Osteocyte (in vitro differentiated cells): ENCODE data around the gene LEMD1. TPM values are rescaled to one million over a fixed set of nuclear protein-coding genes. Genes with fewer than 3 reads are reported as not detected.

Source experiments
- DNase-seq: peaks from one replicate; pipeline ENCODE4 v3.0.0; 2021; ENCODE audit warnings: mixed read lengths; ENCODE audit not compliant: unreplicated experiment; ENCODE audit errors: extremely low spot score
- H3K27ac Mint-ChIP-seq: one replicate; pipeline ENCODE4 v1.8.0; 2021; ENCODE audit warnings: mild to moderate bottlenecking, mixed read lengths; ENCODE audit not compliant: unreplicated experiment
- H3K27me3 Mint-ChIP-seq: one replicate; pipeline ENCODE4 v1.8.0; 2021; ENCODE audit warnings: mixed read lengths; ENCODE audit not compliant: unreplicated experiment
- H3K36me3 Mint-ChIP-seq: one replicate; pipeline ENCODE4 v1.8.0; 2021; ENCODE audit warnings: mixed read lengths; ENCODE audit not compliant: unreplicated experiment
- H3K4me1 Mint-ChIP-seq: one replicate; pipeline ENCODE4 v1.8.0; 2021; ENCODE audit warnings: mixed read lengths; ENCODE audit not compliant: unreplicated experiment
- H3K4me3 Mint-ChIP-seq: one replicate; pipeline ENCODE4 v1.8.0; 2021; ENCODE audit warnings: mild to moderate bottlenecking, moderate library complexity, mixed read lengths; ENCODE audit not compliant: unreplicated experiment
- H3K9me3 Mint-ChIP-seq: one replicate; pipeline ENCODE4 v1.8.0; 2021; ENCODE audit warnings: mixed read lengths; ENCODE audit not compliant: unreplicated experiment
- CTCF ChIP-seq: fragments of 200-600 bp; sonication (generic); IDR thresholded peaks from 2 replicates; pipeline ENCODE4 v1.5.0; 2021; ENCODE audit warnings: antibody characterized with exemption, mild to moderate bottlenecking, moderate library complexity
- total RNA-seq: library from RNA; stranded (reverse); gene quantifications from 2 replicates; pipeline ENCODE4 v1.2.1, GENCODE V29; 2021

The LEMD1 gene
- total RNA-seq, 1 donor from 2014 or later = not detected

GRCh38 chr1:205377355-205377754 lies 44.5 kb downstream of the LEMD1 start:
- no peak for DNase-seq
- H3K4me1 Mint-ChIP-seq = peaks cover 36% of the 10 kb centered on the region
- peaks cover 14% of the 10 kb centered on the region for H3K27me3 Mint-ChIP-seq
- H3K36me3 Mint-ChIP-seq = no peaks in the 10 kb centered on the region
- no peaks in the 10 kb centered on the region for H3K9me3 Mint-ChIP-seq
- H3K4me3 Mint-ChIP-seq = no peak overlapping the region
- no peak for TF ChIP-seq CTCF
- no peak overlapping the region for H3K27ac Mint-ChIP-seq

- no peak for DNase-seq
- H3K4me1 Mint-ChIP-seq = peaks cover 42% of the 10 kb centered on the region
- no peak for TF ChIP-seq CTCF
Measured at GRCh38 chr1:205376739-205377138, 45.1 kb downstream of the LEMD1 start.

GRCh38 chr1:205375835-205376545 lies 45.9 kb downstream of the LEMD1 start:
- H3K27me3 Mint-ChIP-seq = peaks cover 14% of the 10 kb centered on the region
- H3K27ac Mint-ChIP-seq = no peak overlapping the region
- no peaks in the 10 kb centered on the region for H3K36me3 Mint-ChIP-seq
- no peak overlapping the region for H3K4me3 Mint-ChIP-seq
- TF ChIP-seq CTCF = no peak
- peaks cover 43% of the 10 kb centered on the region for H3K4me1 Mint-ChIP-seq
- no peak for DNase-seq
- peaks cover 5% of the 10 kb centered on the region for H3K9me3 Mint-ChIP-seq

More at GRCh38 chr1:205376739-205377138, 45.1 kb downstream of the LEMD1 start:
- no peaks in the 10 kb centered on the region for H3K36me3 Mint-ChIP-seq
- H3K4me3 Mint-ChIP-seq = no peak overlapping the region
- H3K27ac Mint-ChIP-seq = no peak overlapping the region
- peaks cover 14% of the 10 kb centered on the region for H3K27me3 Mint-ChIP-seq
- peaks cover 4% of the 10 kb centered on the region for H3K9me3 Mint-ChIP-seq

GRCh38 chr1:205374210-205375078 lies 47.4 kb downstream of the LEMD1 start:
- Mint-ChIP-seq H3K4me1 (peaks cover 47% of the 10 kb centered on the region), H3K27ac (peak overlapping the region; percentile 23), H3K9me3 (peaks cover 5% of the 10 kb centered on the region), H3K27me3 (peaks cover 14% of the 10 kb centered on the region), H3K4me3 (no peak overlapping the region), H3K36me3 (no peaks in the 10 kb centered on the region)
- DNase-seq = no peak
- TF ChIP-seq CTCF = no peak

- DNase-seq = no peak
- Mint-ChIP-seq H3K27me3 (peaks cover 8% of the 10 kb centered on the region), H3K9me3 (peaks cover 5% of the 10 kb centered on the region), H3K27ac (no peak overlapping the region), H3K4me3 (no peak overlapping the region), H3K4me1 (peaks cover 48% of the 10 kb centered on the region), H3K36me3 (no peaks in the 10 kb centered on the region)
- TF ChIP-seq CTCF = no peak
Measured at GRCh38 chr1:205373798-205374175, 48.1 kb downstream of the LEMD1 start.
